Liver (tissue), 3 donors: ENCODE results near the gene DDIT4.

Experiments used
- ATF3 ChIP-seq: IDR thresholded peaks from 2 replicates; pipeline ENCODE4 v1.6.1; 2016; ENCODE audit warnings: antibody characterized with exemption
- CTCF ChIP-seq: fragments of 150-350 bp; IDR thresholded peaks from 2 replicates; pipeline ENCODE4 v1.5.1; 2017; ENCODE audit warnings: improper control_type of control experiment, low read depth, low read length; ENCODE audit not compliant: missing input control
- FOXA1 ChIP-seq: IDR thresholded peaks from 2 replicates; pipeline ENCODE4 v1.6.1; 2016; ENCODE audit warnings: antibody characterized with exemption
- GABPA ChIP-seq, 2 donors: IDR thresholded peaks in 1 of 2; conservative IDR thresholded peaks in 1 of 2; 2 replicates each; pipeline ENCODE4 v1.6.1; 2016; ENCODE audit warnings: antibody characterized with exemption in 2 of 2, mild to moderate bottlenecking in 1 of 2, moderate library complexity in 1 of 2
- HNF4G ChIP-seq: IDR thresholded peaks from 2 replicates; pipeline ENCODE4 v1.6.1; 2016; ENCODE audit warnings: antibody characterized with exemption
- JUND ChIP-seq, 2 donors: IDR thresholded peaks; 2 replicates each; pipeline ENCODE4 v1.6.1; 2016; ENCODE audit warnings: antibody characterized with exemption in 2 of 2
- RAD21 ChIP-seq, 2 donors: IDR thresholded peaks; 2 replicates each; pipeline ENCODE4 v1.6.1; 2016; ENCODE audit warnings: antibody characterized with exemption in 2 of 2, mild to moderate bottlenecking in 2 of 2
- SP1 ChIP-seq: IDR thresholded peaks from 2 replicates; pipeline ENCODE4 v1.6.1; 2018; ENCODE audit warnings: antibody characterized with exemption, mild to moderate bottlenecking
- ZBTB33 ChIP-seq: IDR thresholded peaks from 2 replicates; pipeline ENCODE4 v1.6.1; 2016; ENCODE audit warnings: antibody characterized with exemption
- donor health status: healthy.
- donor health status: healthy.

GRCh38 chr10:72277996-72278667 lies 4.4 kb downstream of the DDIT4 start:
- TF ChIP-seq ATF3 = no peak
- no peak for TF ChIP-seq CTCF
- TF ChIP-seq HNF4G = no peak
- no peak for TF ChIP-seq ZBTB33
- no peak for TF ChIP-seq JUND (IDR thresholded peaks at IDR 0.05)
- TF ChIP-seq SP1 = no peak
- TF ChIP-seq FOXA1 = no peak
- no peak for TF ChIP-seq GABPA (IDR thresholded peaks at IDR 0.05 in 1 of 2, conservative IDR thresholded peaks at IDR 0.05 in 1 of 2)
- no peak for TF ChIP-seq RAD21 (IDR thresholded peaks at IDR 0.05)
